OCI-LY7 (cell line): Measurements from ENCODE around the gene DIP2C.

ENCODE experiments used
- EZH2phosphoT487 ChIP-seq: fragments of 200-600 bp; sonication (generic); IDR thresholded peaks from 2 replicates; pipeline ENCODE4 v1.6.1; 2018; ENCODE audit warnings: low read depth, borderline replicate concordance, mild to moderate bottlenecking, mixed run types, antibody characterized with exemption, low read length, moderate library complexity, mixed read lengths
- TF ChIP-seq, protein P1 (sequence below): fragments of 200-600 bp; sonication (generic); conservative IDR thresholded peaks from 2 replicates; pipeline ENCODE4 v1.5.1; 2014; ENCODE audit warnings: mild to moderate bottlenecking, antibody characterized with exemption, low read length, moderate library complexity, mixed read lengths

GRCh38 chr10:513393-513792 is 176.1 kb downstream of the DIP2C start:
- TF ChIP-seq, protein P1, sequence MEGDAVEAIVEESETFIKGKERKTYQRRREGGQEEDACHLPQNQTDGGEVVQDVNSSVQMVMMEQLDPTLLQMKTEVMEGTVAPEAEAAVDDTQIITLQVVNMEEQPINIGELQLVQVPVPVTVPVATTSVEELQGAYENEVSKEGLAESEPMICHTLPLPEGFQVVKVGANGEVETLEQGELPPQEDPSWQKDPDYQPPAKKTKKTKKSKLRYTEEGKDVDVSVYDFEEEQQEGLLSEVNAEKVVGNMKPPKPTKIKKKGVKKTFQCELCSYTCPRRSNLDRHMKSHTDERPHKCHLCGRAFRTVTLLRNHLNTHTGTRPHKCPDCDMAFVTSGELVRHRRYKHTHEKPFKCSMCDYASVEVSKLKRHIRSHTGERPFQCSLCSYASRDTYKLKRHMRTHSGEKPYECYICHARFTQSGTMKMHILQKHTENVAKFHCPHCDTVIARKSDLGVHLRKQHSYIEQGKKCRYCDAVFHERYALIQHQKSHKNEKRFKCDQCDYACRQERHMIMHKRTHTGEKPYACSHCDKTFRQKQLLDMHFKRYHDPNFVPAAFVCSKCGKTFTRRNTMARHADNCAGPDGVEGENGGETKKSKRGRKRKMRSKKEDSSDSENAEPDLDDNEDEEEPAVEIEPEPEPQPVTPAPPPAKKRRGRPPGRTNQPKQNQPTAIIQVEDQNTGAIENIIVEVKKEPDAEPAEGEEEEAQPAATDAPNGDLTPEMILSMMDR, result no peak
- TF ChIP-seq EZH2phosphoT487, result no peak
